Kidney epithelial cell (primary cell): ENCODE data around the gene RUNX2. TPM values are rescaled to one million over a fixed set of nuclear protein-coding genes. Genes with fewer than 3 reads are reported as not detected.

Experiments used
- DNase-seq: peaks from one replicate; pipeline ENCODE4 v3.0.0-alpha.2; 2010; ENCODE audit warnings: low read depth
- H3K27me3 ChIP-seq: 2 replicates; pipeline ENCODE4 v1.6.0; 2011; ENCODE audit warnings: low read length; ENCODE audit not compliant: control insufficient read depth, insufficient read depth
- H3K36me3 ChIP-seq: 2 replicates; pipeline ENCODE4 v1.5.1; 2011; ENCODE audit warnings: low read length; ENCODE audit not compliant: control insufficient read depth, insufficient read depth
- H3K4me3 ChIP-seq: 2 replicates; pipeline ENCODE4 v1.5.1; 2011; ENCODE audit warnings: low read depth, mild to moderate bottlenecking, control low read depth, low read length
- total RNA-seq: library from RNA; depleted of rRNA; stranded (reverse); fragments of >200 nt; gene quantifications from 2 replicates; pipeline ENCODE4 v1.2.3, GENCODE V29; 2015
- TF ChIP-seq, protein P1 (sequence below): IDR thresholded peaks from 2 replicates; pipeline ENCODE4 v1.5.1; 2011; ENCODE audit warnings: mild to moderate bottlenecking, moderate library complexity, low read length, control low read depth, inconsistent platforms; ENCODE audit not compliant: insufficient read depth, poor library complexity, severe bottlenecking

RUNX2 gene
- total RNA-seq, 1 donor from 2014 or later, result 9.2 TPM

- H3K4me3 ChIP-seq, result no peak overlapping the region
- TF ChIP-seq, protein P1, sequence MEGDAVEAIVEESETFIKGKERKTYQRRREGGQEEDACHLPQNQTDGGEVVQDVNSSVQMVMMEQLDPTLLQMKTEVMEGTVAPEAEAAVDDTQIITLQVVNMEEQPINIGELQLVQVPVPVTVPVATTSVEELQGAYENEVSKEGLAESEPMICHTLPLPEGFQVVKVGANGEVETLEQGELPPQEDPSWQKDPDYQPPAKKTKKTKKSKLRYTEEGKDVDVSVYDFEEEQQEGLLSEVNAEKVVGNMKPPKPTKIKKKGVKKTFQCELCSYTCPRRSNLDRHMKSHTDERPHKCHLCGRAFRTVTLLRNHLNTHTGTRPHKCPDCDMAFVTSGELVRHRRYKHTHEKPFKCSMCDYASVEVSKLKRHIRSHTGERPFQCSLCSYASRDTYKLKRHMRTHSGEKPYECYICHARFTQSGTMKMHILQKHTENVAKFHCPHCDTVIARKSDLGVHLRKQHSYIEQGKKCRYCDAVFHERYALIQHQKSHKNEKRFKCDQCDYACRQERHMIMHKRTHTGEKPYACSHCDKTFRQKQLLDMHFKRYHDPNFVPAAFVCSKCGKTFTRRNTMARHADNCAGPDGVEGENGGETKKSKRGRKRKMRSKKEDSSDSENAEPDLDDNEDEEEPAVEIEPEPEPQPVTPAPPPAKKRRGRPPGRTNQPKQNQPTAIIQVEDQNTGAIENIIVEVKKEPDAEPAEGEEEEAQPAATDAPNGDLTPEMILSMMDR, result no peak
- no peaks in the 10 kb centered on the region for H3K27me3 ChIP-seq
- DNase-seq, result no peak
- H3K36me3 ChIP-seq, result peaks cover 1% of the 10 kb centered on the region
Measured at GRCh38 chr6:45533386-45533785, 205.3 kb downstream of the RUNX2 start.

- H3K36me3 ChIP-seq, result peaks cover 1% of the 10 kb centered on the region
- H3K27me3 ChIP-seq, result no peaks in the 10 kb centered on the region
- TF ChIP-seq, protein P1, result no peak
- DNase-seq, result no peak
- no peak overlapping the region for H3K4me3 ChIP-seq
Measured at GRCh38 chr6:45535933-45536332, 207.8 kb downstream of the RUNX2 start.

DNA sequence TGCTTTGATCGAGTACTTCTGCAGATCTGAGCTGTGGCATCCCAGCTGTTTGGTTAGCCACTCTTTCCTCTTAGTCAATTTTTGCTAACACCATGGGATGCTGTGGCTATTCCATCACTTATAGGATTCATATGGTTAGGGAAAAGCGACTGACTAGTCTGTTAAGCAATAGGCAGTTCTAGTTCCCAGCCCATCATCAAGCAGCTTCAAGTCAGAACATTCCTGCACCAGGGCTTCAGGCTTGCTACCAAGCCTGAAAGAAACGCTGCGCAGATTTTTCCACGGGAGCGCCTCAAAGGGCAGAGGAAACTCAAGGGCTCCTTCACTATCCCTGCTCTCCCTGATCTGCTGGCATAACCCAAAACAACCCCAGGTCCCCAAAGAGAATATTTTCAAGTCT, 209.4 kb downstream of the RUNX2 start:
- Histone ChIP-seq H3K4me3 (no peak overlapping the region), H3K27me3 (no peaks in the 10 kb centered on the region), H3K36me3 (peaks cover 1% of the 10 kb centered on the region)
- TF ChIP-seq, protein P1, result no peak
- no peak for DNase-seq

DNA sequence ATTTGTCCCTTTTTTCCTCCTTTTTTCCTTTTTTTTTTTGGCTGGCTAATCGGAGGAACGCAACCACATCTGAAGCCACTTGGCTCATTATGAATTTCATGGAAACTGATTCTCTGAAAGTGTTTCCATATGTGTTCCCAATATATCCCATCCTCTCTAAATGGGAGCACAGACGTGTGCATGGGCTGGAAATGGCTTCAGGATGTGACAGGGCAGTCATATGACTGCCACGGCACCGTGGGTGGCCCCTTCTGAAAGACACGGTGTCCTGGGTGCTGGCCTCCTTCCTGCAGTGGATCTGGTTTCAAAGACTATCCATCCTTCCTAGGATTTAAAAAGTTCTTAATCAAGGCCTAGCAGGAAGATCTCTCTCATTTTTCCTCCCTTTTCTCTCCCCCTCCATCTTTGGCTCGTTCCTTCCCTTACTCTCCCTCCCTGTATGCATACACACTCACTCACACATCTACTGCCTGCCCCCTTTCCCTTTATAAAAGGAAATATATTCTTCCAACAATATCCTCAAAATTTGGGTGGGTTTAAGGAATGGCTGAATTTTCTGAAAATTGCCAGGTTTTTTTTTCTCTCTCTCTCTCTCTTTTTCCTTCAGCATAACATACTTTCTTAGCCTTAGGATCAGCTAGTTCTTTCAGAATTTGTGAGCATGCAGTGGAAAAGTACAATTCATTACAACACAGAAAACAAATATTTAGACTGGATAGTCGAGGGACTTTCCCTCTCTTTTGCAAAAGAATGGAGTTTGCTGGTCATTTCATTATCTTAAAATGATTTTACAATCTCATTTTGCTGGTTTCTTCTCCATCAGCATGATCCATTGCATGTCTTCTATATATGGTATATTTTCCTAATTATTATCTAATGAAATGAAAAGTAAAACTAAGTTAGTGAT, 210.8 kb downstream of the RUNX2 start:
- no peaks in the 10 kb centered on the region for H3K27me3 ChIP-seq
- DNase-seq, result no peak
- H3K4me3 ChIP-seq, result no peak overlapping the region
- TF ChIP-seq, protein P1, result no peak
- H3K36me3 ChIP-seq, result peaks cover 1% of the 10 kb centered on the region

DNA sequence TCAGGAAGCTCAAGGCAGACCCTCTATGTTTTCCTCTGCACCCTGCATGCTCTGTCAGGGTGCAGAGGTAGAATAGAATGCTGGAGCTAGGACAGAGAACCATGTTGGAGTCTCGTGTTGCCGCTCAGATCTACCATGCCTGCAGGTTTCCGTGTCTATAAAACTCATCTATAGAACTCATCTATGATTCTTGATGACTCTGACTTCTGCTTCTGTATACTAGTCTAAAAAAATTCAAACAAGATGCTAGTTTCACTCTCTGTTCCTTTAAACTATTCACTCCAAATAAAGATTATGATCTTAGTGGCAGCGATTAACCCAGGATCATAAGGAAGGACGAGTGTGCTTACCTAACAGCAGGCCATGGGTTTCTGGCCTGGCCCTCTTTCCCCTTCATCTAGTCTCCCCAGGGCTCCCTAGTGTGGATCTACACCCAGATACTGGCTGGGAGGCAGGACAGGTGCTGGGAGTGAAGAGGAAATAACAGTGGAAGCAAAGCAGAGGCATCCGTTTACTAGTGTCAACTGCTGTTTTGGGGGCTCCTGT, 212.3 kb downstream of the RUNX2 start:
- H3K36me3 ChIP-seq, result peaks cover 1% of the 10 kb centered on the region
- DNase-seq, result no peak
- H3K4me3 ChIP-seq, result no peak overlapping the region
- no peaks in the 10 kb centered on the region for H3K27me3 ChIP-seq
- TF ChIP-seq, protein P1, result no peak

- TF ChIP-seq, protein P1, result no peak
- DNase-seq, result no peak
- Histone ChIP-seq H3K4me3 (no peak overlapping the region), H3K36me3 (peaks cover 1% of the 10 kb centered on the region), H3K27me3 (no peaks in the 10 kb centered on the region)
Measured at GRCh38 chr6:45541934-45542333, 213.8 kb downstream of the RUNX2 start.
